ENCODE data around the gene PYHIN1. TPM values are rescaled to one million over a fixed set of nuclear protein-coding genes. Genes with fewer than 3 reads are reported as not detected.

The PYHIN1 gene
- not detected in 2 replicates for total RNA-seq (2014; rRNA removed; shearing (Covaris generic))
- not detected in 2 replicates for polyA plus RNA-seq (2016; fragmentation: Nextera tagmentation; extraction: Ambion mirVana)
- long read RNA-seq = 0 reads

DNA sequence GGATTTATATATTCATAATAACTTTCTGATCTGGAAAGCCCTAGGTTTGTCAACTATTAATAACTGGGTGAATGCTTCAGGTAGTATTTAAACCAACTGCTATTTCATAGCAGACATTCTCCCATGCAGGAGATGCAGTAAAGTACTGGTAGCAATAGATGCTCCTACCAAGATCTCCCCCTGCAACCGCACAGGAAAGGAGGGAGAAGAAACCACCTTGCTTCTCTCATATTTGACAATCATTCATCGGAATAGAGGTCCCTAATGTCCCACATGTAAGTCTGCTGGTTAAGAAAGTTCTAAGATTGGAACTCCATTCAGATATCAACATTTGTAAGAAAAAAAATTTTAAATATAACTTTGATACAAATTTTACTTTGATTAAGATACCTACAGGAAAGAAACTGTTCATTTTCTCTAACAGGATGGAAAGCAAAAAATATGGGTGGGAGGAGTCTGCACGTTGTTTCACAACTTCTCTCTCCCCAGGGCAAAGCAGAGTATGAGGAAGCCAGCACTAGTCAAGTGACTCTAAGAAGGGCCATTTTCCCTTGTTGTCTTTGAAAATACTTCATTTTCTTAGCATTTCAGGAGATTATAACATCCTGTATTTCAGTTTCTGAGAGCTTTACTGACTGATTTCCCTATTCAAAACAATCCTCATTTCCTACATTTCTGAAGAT is at the start of gene PYHIN1:
Gene PYHIN1 (plus strand): TSS at position 498 of the 683 bp plus-strand sequence. CDS start 5,359 bp downstream, outside the sequence.
- no peaks in the 10 kb centered on the region for H3K4me1 Mint-ChIP-seq
- H3K4me2 ChIP-seq = no peak within 1 kb of the TSS
- H3K79me2 ChIP-seq (replicated peaks; ENCODE audit: insufficient read depth) = no peaks in the 10 kb centered on the region
- no peaks in the 10 kb centered on the region for H3K27me3 ChIP-seq (ENCODE audit: insufficient read depth)
- H3K27ac ChIP-seq (ENCODE audit: low read depth) = no peak within 1 kb of the TSS
- peaks cover 14% of the 10 kb centered on the region for H3K9me3 Mint-ChIP-seq
- no peaks in the 10 kb centered on the region for H3F3A ChIP-seq (replicated peaks; ENCODE audit: low read depth)
- no peaks in the 10 kb centered on the region for H3K9me2 ChIP-seq (ENCODE audit: insufficient read depth)
- peaks cover 5% of the 10 kb centered on the region; the same call in 1 of the 3 replicates for H3K36me3 Mint-ChIP-seq (ENCODE audit: low read depth)
- DNase-seq (ENCODE audit: low spot score) (no peak), ATAC-seq (no peak)
- no peaks in the 10 kb centered on the region for H3K4me1 ChIP-seq (ENCODE audit: insufficient read depth)
- no peaks in the 10 kb centered on the region for H4K20me1 ChIP-seq (replicated peaks; ENCODE audit: insufficient read depth)
- 0 out of 2 replicates have a peak, but pooled peaks cover 4% of the 10 kb centered on the region for H3K36me3 ChIP-seq (ENCODE audit: insufficient read depth)
- no peak within 1 kb of the TSS for H3K4me3 Mint-ChIP-seq
- H2AFZ ChIP-seq = no peak within 1 kb of the TSS
- no peak within 1 kb of the TSS for H3K27ac Mint-ChIP-seq
- H3K27me3 Mint-ChIP-seq (ENCODE audit: insufficient read depth, low read depth, poor library complexity) = no peaks in the 10 kb centered on the region
- H3K4me3 ChIP-seq = no peak within 1 kb of the TSS
- TF ChIP-seq ZNF114 (CRISPR knock-in tag; IDR thresholded peaks at IDR 0.05) (no peak), STAT1 (IDR thresholded peaks at IDR 0.05; ENCODE audit: unreplicated experiment) (no peak), POLR2AphosphoS5 (IDR thresholded peaks at IDR 0.05; ENCODE audit: low read depth) (no peak), ZNF331 (CRISPR knock-in tag; IDR thresholded peaks at IDR 0.05; ENCODE audit: low read depth) (no peak), EZH2 (IDR thresholded peaks at IDR 0.05; ENCODE audit: low read depth, unreplicated experiment) (no peak)
- TF ChIP-seq, protein P1, sequence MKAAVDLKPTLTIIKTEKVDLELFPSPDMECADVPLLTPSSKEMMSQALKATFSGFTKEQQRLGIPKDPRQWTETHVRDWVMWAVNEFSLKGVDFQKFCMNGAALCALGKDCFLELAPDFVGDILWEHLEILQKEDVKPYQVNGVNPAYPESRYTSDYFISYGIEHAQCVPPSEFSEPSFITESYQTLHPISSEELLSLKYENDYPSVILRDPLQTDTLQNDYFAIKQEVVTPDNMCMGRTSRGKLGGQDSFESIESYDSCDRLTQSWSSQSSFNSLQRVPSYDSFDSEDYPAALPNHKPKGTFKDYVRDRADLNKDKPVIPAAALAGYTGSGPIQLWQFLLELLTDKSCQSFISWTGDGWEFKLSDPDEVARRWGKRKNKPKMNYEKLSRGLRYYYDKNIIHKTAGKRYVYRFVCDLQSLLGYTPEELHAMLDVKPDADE (IDR thresholded peaks at IDR 0.05) = no peak

DNA sequence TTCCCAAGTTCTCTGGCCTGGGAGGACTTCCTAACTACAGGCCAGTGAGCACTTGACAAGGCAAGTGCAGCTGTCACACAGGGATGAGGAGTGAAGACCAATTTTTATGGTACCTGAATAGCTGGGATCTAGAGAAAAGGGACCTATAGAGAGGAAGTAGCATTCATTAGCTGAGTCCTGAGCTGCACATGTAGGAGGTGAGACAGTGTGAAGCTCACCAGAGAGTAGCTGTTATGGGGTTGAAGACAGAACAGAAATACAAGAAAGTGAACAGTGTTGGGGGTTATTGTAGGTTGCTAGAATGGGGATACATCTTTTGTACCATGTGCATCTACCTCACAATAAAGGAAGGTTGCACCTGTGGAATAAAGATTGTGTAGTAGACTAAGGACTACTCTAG is 37.7 kb upstream of the PYHIN1 start:
- no peaks in the 10 kb centered on the region for H3K4me1 Mint-ChIP-seq
- no peak for ATAC-seq

More for the DNA sequence above, 37.7 kb upstream of the PYHIN1 start:
- Histone ChIP-seq H3K36me3 (ENCODE audit: insufficient read depth) (no peaks in the 10 kb centered on the region), H3K4me2 (no peak overlapping the region), H3K4me3 (no peak overlapping the region), H3K9me2 (ENCODE audit: insufficient read depth) (no peaks in the 10 kb centered on the region), H3K79me2 (replicated peaks; ENCODE audit: insufficient read depth) (no peaks in the 10 kb centered on the region), H4K20me1 (replicated peaks; ENCODE audit: insufficient read depth) (no peaks in the 10 kb centered on the region), H3K27ac (ENCODE audit: low read depth) (no peak overlapping the region), H3K4me1 (ENCODE audit: insufficient read depth) (no peaks in the 10 kb centered on the region), H2AFZ (no peak overlapping the region), H3F3A (replicated peaks; ENCODE audit: low read depth) (no peaks in the 10 kb centered on the region), H3K27me3 (ENCODE audit: insufficient read depth) (no peaks in the 10 kb centered on the region)
- H3K36me3 Mint-ChIP-seq (ENCODE audit: low read depth) = no peaks in the 10 kb centered on the region
- peaks cover 3% of the 10 kb centered on the region; the same call in 1 of the 3 replicates for H3K9me3 Mint-ChIP-seq
- peaks cover 2% of the 10 kb centered on the region for H3K27me3 Mint-ChIP-seq (ENCODE audit: insufficient read depth, low read depth, poor library complexity)
- no peak overlapping the region for H3K4me3 Mint-ChIP-seq
- TF ChIP-seq POLR2AphosphoS5 (IDR thresholded peaks at IDR 0.05; ENCODE audit: low read depth) = no peak
- no peak for TF ChIP-seq STAT1 (IDR thresholded peaks at IDR 0.05; ENCODE audit: unreplicated experiment)
- no peak for TF ChIP-seq ZNF114 (CRISPR knock-in tag; IDR thresholded peaks at IDR 0.05)
- TF ChIP-seq JUNB (IDR thresholded peaks at IDR 0.05; ENCODE audit: unreplicated experiment) = no peak
- TF ChIP-seq EZH2 (IDR thresholded peaks at IDR 0.05; ENCODE audit: low read depth, unreplicated experiment) = no peak
- no peak for TF ChIP-seq ZNF331 (CRISPR knock-in tag; IDR thresholded peaks at IDR 0.05; ENCODE audit: low read depth)
- TF ChIP-seq, protein P2, sequence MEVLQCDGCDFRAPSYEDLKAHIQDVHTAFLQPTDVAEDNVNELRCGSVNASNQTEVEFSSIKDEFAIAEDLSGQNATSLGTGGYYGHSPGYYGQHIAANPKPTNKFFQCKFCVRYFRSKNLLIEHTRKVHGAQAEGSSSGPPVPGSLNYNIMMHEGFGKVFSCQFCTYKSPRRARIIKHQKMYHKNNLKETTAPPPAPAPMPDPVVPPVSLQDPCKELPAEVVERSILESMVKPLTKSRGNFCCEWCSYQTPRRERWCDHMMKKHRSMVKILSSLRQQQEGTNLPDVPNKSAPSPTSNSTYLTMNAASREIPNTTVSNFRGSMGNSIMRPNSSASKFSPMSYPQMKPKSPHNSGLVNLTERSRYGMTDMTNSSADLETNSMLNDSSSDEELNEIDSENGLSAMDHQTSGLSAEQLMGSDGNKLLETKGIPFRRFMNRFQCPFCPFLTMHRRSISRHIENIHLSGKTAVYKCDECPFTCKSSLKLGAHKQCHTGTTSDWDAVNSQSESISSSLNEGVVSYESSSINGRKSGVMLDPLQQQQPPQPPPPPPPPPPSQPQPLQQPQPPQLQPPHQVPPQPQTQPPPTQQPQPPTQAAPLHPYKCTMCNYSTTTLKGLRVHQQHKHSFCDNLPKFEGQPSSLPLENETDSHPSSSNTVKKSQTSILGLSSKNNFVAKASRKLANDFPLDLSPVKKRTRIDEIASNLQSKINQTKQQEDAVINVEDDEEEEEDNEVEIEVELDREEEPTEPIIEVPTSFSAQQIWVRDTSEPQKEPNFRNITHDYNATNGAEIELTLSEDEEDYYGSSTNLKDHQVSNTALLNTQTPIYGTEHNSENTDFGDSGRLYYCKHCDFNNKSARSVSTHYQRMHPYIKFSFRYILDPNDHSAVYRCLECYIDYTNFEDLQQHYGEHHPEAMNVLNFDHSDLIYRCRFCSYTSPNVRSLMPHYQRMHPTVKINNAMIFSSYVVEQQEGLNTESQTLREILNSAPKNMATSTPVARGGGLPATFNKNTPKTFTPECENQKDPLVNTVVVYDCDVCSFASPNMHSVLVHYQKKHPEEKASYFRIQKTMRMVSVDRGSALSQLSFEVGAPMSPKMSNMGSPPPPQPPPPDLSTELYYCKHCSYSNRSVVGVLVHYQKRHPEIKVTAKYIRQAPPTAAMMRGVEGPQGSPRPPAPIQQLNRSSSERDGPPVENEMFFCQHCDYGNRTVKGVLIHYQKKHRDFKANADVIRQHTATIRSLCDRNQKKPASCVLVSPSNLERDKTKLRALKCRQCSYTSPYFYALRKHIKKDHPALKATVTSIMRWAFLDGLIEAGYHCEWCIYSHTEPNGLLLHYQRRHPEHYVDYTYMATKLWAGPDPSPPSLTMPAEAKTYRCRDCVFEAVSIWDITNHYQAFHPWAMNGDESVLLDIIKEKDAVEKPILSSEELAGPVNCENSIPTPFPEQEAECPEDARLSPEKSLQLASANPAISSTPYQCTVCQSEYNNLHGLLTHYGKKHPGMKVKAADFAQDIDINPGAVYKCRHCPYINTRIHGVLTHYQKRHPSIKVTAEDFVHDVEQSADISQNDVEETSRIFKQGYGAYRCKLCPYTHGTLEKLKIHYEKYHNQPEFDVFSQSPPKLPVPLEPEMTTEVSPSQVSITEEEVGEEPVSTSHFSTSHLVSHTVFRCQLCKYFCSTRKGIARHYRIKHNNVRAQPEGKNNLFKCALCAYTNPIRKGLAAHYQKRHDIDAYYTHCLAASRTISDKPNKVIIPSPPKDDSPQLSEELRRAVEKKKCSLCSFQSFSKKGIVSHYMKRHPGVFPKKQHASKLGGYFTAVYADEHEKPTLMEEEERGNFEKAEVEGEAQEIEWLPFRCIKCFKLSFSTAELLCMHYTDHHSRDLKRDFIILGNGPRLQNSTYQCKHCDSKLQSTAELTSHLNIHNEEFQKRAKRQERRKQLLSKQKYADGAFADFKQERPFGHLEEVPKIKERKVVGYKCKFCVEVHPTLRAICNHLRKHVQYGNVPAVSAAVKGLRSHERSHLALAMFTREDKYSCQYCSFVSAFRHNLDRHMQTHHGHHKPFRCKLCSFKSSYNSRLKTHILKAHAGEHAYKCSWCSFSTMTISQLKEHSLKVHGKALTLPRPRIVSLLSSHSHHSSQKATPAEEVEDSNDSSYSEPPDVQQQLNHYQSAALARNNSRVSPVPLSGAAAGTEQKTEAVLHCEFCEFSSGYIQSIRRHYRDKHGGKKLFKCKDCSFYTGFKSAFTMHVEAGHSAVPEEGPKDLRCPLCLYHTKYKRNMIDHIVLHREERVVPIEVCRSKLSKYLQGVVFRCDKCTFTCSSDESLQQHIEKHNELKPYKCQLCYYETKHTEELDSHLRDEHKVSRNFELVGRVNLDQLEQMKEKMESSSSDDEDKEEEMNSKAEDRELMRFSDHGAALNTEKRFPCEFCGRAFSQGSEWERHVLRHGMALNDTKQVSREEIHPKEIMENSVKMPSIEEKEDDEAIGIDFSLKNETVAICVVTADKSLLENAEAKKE (CRISPR knock-in tag; IDR thresholded peaks at IDR 0.05) = no peak
- no peak overlapping the region for H3K27ac Mint-ChIP-seq
- DNase-seq (ENCODE audit: low spot score) = no peak
